ENCODE measurements around the gene SNTA1.

Gene SNTA1

DNA sequence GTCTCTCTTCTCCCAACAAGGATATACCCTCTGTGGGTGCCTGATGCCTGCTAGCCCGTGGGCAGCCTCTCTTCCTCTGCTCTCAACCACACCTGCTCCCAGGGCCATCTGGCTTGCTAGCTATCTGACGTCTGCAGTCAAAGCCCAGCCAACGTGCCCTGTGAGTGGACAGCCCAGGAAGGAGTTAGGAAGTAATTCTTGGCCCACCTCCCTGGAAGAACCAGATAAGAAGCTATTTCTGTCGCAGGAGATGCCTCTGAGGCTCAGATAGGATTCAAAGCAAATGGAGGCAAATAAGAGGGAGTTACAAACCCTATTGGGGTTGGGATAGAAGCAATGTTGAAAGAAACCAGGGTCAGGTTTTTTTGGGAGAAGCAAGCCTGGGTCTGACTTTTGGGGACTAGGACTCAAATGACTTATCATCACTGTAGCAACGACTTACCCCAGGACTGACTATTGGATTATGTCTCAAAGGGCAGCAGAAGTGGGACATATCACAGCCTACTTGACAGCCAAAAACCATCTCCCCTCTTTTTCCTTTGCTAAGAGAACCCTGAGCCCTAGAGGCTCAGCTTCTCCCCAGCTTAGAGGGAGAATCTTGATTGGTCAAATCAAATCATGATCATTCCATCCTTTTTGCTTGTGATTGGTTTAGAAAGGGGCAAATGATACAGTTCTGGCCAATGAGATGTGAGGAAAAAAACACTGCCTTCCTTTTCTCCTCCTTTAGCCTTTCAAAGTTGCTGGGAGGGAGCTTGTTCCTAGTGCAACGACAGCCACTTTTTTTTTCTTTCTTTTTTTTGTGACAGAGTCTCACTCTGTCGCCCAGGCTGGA, 24.2 kb downstream of the SNTA1 start:
- peak; percentile 64 for DNase-seq (ENCODE audit: low read depth)
- H3K4me3 ChIP-seq (ENCODE audit: low read depth, low read length) = no peak overlapping the region
- TF ChIP-seq, protein P1, sequence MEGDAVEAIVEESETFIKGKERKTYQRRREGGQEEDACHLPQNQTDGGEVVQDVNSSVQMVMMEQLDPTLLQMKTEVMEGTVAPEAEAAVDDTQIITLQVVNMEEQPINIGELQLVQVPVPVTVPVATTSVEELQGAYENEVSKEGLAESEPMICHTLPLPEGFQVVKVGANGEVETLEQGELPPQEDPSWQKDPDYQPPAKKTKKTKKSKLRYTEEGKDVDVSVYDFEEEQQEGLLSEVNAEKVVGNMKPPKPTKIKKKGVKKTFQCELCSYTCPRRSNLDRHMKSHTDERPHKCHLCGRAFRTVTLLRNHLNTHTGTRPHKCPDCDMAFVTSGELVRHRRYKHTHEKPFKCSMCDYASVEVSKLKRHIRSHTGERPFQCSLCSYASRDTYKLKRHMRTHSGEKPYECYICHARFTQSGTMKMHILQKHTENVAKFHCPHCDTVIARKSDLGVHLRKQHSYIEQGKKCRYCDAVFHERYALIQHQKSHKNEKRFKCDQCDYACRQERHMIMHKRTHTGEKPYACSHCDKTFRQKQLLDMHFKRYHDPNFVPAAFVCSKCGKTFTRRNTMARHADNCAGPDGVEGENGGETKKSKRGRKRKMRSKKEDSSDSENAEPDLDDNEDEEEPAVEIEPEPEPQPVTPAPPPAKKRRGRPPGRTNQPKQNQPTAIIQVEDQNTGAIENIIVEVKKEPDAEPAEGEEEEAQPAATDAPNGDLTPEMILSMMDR (conservative IDR thresholded peaks at IDR 0.05; ENCODE audit: low read depth, low read length) = no peak

DNA sequence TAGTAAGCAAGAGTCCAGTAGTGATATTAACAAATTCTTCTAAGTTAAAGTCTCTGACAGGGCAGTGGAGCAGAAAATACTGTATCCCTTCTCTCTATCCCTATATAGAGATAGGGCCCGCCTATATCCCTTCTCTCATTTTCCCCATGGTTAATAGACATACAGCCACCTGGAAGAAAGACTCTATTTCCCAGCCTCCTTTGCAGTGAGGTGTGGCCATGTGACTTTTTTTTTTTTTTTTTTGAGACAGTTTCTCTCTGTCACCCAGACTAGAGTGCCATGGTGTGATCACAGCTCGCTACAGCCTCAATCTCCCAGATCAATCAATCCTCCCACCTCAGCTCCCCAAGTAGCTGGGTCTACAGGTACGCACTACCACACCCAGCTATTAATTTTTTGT, 25.5 kb downstream of the SNTA1 start:
- no peak overlapping the region for H3K4me3 ChIP-seq (ENCODE audit: low read depth, low read length)
- TF ChIP-seq, protein P1 (conservative IDR thresholded peaks at IDR 0.05; ENCODE audit: low read depth, low read length) = no peak
- DNase-seq (ENCODE audit: low read depth) = no peak

DNA sequence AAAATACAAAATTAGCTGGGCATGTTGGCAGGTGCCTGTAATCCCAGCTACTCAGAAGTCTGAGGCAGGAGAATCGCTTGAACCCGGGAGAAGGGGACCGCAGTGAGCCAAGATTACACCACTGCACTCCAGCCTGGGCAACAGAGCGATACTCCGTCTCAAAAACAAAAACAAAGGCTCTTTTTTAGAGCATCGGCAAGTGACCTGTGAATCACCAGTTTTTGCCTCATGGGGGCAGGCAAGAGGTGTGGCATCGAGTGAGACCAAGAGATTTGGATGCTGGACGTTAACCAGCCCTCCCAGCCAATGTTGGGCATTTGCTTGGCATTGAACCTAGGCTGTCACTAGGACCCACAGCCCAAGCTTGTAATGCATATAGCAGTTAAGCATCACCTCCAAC, 27.6 kb downstream of the SNTA1 start:
- TF ChIP-seq, protein P1 (conservative IDR thresholded peaks at IDR 0.05; ENCODE audit: low read depth, low read length) = peak; percentile 66
- H3K4me3 ChIP-seq (ENCODE audit: low read depth, low read length) = no peak overlapping the region
- peak; percentile 64 for DNase-seq (ENCODE audit: low read depth)

DNA sequence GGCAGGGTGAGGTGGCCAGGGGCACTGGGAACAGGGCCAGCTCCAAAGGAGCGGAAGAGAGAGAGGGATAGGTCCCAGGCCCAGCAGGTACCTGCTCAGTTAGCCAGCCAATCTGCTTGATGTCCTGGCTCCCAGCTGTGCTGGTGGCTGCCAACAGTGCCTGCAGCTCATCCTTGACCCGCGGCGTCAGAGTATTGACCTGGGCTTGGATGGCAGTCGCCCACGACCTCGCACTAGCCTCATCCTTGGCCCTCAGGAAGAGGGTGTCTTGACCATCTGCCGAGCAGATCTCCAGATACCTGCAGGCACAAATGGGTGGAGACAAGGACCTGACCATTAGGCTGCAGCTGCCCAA, 31.1 kb downstream of the SNTA1 start:
- DNase-seq (ENCODE audit: low read depth) = no peak
- H3K4me3 ChIP-seq (ENCODE audit: low read depth, low read length) = no peak overlapping the region
- TF ChIP-seq, protein P1 (conservative IDR thresholded peaks at IDR 0.05; ENCODE audit: low read depth, low read length) = no peak

DNA sequence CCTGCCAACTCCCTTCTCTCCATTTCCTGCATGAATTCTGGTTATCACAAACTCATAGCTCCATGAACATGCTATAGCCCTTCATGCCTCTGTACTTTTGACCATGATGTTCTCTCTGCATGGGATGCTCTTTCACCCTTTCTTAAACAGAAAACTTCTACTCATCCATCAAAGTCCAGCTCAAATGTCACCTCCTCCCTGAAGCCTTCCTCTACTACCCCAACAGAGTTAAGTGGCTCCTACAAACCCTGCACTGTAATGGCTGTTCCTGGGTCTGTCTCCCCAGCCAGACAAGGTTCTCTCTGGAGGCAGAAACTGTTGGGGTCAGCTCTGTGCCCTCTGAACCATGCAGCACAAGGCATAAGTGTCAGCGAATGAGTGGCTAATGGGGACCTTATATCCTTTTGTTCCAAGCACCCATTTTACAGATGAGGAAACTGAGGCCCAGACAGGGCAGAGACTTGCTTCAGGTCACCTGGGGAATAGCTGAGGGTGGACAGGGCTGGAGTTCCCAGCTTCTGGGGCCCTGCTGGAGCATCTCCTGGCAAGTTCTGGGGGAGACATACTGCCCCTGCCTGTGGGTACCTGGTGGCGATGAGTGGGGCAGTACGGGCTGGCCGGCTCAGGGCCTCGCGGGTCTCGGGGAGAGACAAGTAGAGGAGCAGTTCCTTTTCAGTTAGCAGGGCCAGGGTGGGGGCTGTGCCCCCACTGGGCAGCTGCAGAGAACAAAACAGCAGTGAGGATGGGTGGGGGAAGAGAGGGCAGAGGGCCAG, 31.7 kb downstream of the SNTA1 start:
- no peak overlapping the region for H3K4me3 ChIP-seq (ENCODE audit: low read depth, low read length)
- DNase-seq (ENCODE audit: low read depth) = no peak
- TF ChIP-seq, protein P1 (conservative IDR thresholded peaks at IDR 0.05; ENCODE audit: low read depth, low read length) = no peak

DNA sequence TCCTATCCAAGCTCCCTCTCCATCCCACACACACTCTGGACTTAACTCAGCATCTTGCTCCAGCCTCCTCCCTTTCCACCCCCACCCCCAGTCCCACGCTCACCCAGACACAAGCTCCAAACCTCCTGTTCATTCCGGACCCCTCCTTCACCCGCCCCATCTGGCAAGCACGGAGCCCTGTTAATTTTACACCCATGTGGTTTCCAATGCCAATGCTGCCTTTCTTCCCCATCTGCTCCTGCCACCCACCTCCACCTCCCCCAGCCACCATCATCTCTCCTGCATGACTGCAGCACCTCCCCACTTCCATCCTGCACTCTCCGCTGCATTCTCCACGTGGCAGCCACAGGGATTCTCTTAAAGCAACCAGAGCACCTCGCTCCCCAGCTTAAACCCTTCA, 32.3 kb downstream of the SNTA1 start:
- DNase-seq (ENCODE audit: low read depth) = no peak
- H3K4me3 ChIP-seq (ENCODE audit: low read depth, low read length) = no peak overlapping the region
- TF ChIP-seq, protein P1 (conservative IDR thresholded peaks at IDR 0.05; ENCODE audit: low read depth, low read length) = no peak

Measured in choroid plexus epithelial cell (primary cell).